SK-N-SH (cell line): ENCODE data around the gene THSD7B. TPM values are rescaled to one million over a fixed set of nuclear protein-coding genes. Genes with fewer than 3 reads are reported as not detected.
"Not testable (repeated sequence)": the region's sequence is repeated elsewhere in the genome, so short reads cannot be mapped to it uniquely, and the experiment has no call there.

Experiments
- CTCF ChIA-PET: fragments of 300-600, 350-600 bp; formaldehyde crosslinking; extraction: SDS; loops from one replicate; lab custom pipeline; 2021; lab: Yijun Ruan, JAX
- POLR2A ChIA-PET: fragments of 350-600 bp; sonication (Branson Sonifier 250); formaldehyde crosslinking; extraction: SDS; loops from one replicate; lab custom pipeline; 2020; ENCODE audit warnings: antibody characterized with exemption, inconsistent platforms; lab: Yijun Ruan, JAX
- DNase-seq: peaks from one replicate; pipeline ENCODE4 v3.0.0; 2012
- H2AFZ ChIP-seq: fragments of 200-600 bp; sonication (generic); 2 replicates; pipeline ENCODE4 v1.8.1; 2016; ENCODE audit warnings: antibody characterized with exemption, mild to moderate bottlenecking, low read depth
- H3F3A ChIP-seq: fragments of 200-600 bp; sonication (generic); replicated peaks from 2 replicates; pipeline ENCODE3; 2016; ENCODE audit warnings: antibody characterized with exemption, mild to moderate bottlenecking; ENCODE audit not compliant: insufficient read depth
- H3K27ac ChIP-seq, 2 experiments: fragments of 200-500 bp in 1 of 2; fragments of 200-600 bp in 1 of 2; sonication (Bioruptor generic) in 1 of 2; sonication (generic), shearing (Covaris generic) in 1 of 2; 2 replicates each; pipeline versions ENCODE4 v1.5.1 to v1.6.1; 2014 to 2016; ENCODE audit warnings: low read depth in 2 of 2, inconsistent platforms in 1 of 2, low read length in 1 of 2, mild to moderate bottlenecking in 1 of 2, mixed read lengths in 1 of 2
- H3K27me3 ChIP-seq: fragments of 200-600 bp; sonication (generic), shearing (Covaris generic); 2 replicates; pipeline ENCODE4 v1.6.1; 2016; ENCODE audit warnings: mixed run types; ENCODE audit not compliant: insufficient read depth
- H3K36me3 ChIP-seq, 2 experiments: fragments of 200-500 bp in 1 of 2; fragments of 200-600 bp in 1 of 2; sonication (Bioruptor generic) in 1 of 2; sonication (generic) in 1 of 2; replicated peaks in 1 of 2; 2 replicates each; pipeline versions ENCODE3 to v1.5.1; 2014 to 2016; ENCODE audit warnings: low read length in 1 of 2, mild to moderate bottlenecking in 1 of 2; ENCODE audit not compliant: insufficient read depth in 2 of 2, control insufficient read depth in 1 of 2
- H3K4me1 ChIP-seq, 2 experiments: fragments of 200-500 bp in 1 of 2; fragments of 200-600 bp in 1 of 2; sonication (Bioruptor generic) in 1 of 2; sonication (generic), shearing (Covaris generic) in 1 of 2; 2 replicates each; pipeline versions ENCODE4 v1.5.1 to v1.6.1; 2014 to 2016; ENCODE audit warnings: low read depth in 1 of 2, low read length in 1 of 2, mixed run types in 1 of 2; ENCODE audit not compliant: insufficient read depth in 2 of 2, control insufficient read depth in 1 of 2
- H3K4me2 ChIP-seq: fragments of 200-600 bp; sonication (generic), shearing (Covaris generic); 2 replicates; pipeline ENCODE4 v1.6.1; 2017; ENCODE audit warnings: mixed run types
- H3K4me3 ChIP-seq, 2 experiments: fragments of 200-500 bp in 1 of 2; fragments of 200-600 bp in 1 of 2; sonication (Bioruptor generic) in 1 of 2; sonication (generic), shearing (Covaris generic) in 1 of 2; 2 replicates each; pipeline versions ENCODE4 v1.5.1 to v1.8.1; 2014 to 2016; ENCODE audit warnings: low read depth in 2 of 2, inconsistent platforms in 1 of 2, low read length in 1 of 2, mild to moderate bottlenecking in 1 of 2, mixed read lengths in 1 of 2, moderate library complexity in 1 of 2
- H3K79me2 ChIP-seq: fragments of 200-600 bp; sonication (generic); 2 replicates; pipeline ENCODE4 v1.8.1; 2017; ENCODE audit warnings: mild to moderate bottlenecking; ENCODE audit not compliant: insufficient read depth
- H3K9ac ChIP-seq: fragments of 200-600 bp; sonication (generic); 2 replicates; pipeline ENCODE4 v1.6.1; 2017; ENCODE audit warnings: mixed run types
- H3K9me2 ChIP-seq: fragments of 200-600 bp; sonication (generic); 2 replicates; pipeline ENCODE4 v1.6.1; 2017; ENCODE audit warnings: mixed run types
- H3K9me3 ChIP-seq: fragments of 200-600 bp; sonication (generic); 2 replicates; pipeline ENCODE4 v1.6.1; 2017; ENCODE audit warnings: mixed run types, mild to moderate bottlenecking, moderate library complexity
- H4K20me1 ChIP-seq: fragments of 200-600 bp; sonication (generic); 2 replicates; pipeline ENCODE4 v1.6.1; 2017; ENCODE audit warnings: mild to moderate bottlenecking, mixed run types; ENCODE audit not compliant: insufficient read depth
- CHD2 ChIP-seq: fragments of 150-350 bp; IDR thresholded peaks from 2 replicates; pipeline ENCODE4 v1.6.1; 2018; ENCODE audit warnings: low read length; ENCODE audit not compliant: partially characterized antibody
- ELF1 ChIP-seq: IDR thresholded peaks from 2 replicates; pipeline ENCODE4 v1.4.0; 2012
- EP300 ChIP-seq, 2 experiments: IDR thresholded peaks; 2 replicates each; pipeline versions ENCODE4 v1.4.0 to v1.6.1; 2012; ENCODE audit warnings: borderline replicate concordance in 1 of 2, low read depth in 1 of 2, low read length in 1 of 2
- GATA2 ChIP-seq: sonication (generic); formaldehyde crosslinking; IDR thresholded peaks from 2 replicates; pipeline ENCODE4 v1.5.0; 2020; ENCODE audit warnings: mild to moderate bottlenecking, missing genetic modification reagents
- JUND ChIP-seq: IDR thresholded peaks from 2 replicates; pipeline ENCODE4 v1.4.0; 2012
- MEF2A ChIP-seq: IDR thresholded peaks from 2 replicates; pipeline ENCODE4 v1.4.0; 2012; ENCODE audit warnings: low read depth, borderline replicate concordance
- MXI1 ChIP-seq: IDR thresholded peaks from 2 replicates; pipeline ENCODE4 v1.6.1; 2012; ENCODE audit warnings: mild to moderate bottlenecking, low read depth, low read length, improper control_type of control experiment
- NFIC ChIP-seq: IDR thresholded peaks from 2 replicates; pipeline ENCODE4 v1.4.0; 2012; ENCODE audit warnings: borderline replicate concordance
- RAD21 ChIP-seq: IDR thresholded peaks from 2 replicates; pipeline ENCODE4 v1.6.1; 2012; ENCODE audit warnings: mild to moderate bottlenecking, low read length
- RCOR1 ChIP-seq: fragments of 150-350 bp; IDR thresholded peaks from 2 replicates; pipeline ENCODE4 v1.6.1; 2017; ENCODE audit warnings: antibody characterized with exemption, low read length
- SIN3A ChIP-seq: IDR thresholded peaks from 2 replicates; pipeline ENCODE4 v1.6.1; 2012; ENCODE audit warnings: low read depth, mild to moderate bottlenecking, low read length, moderate library complexity, borderline replicate concordance
- SMC3 ChIP-seq: IDR thresholded peaks from 2 replicates; pipeline ENCODE4 v1.6.1; 2012; ENCODE audit warnings: low read depth, low read length, improper control_type of control experiment
- TCF12 ChIP-seq: IDR thresholded peaks from 2 replicates; pipeline ENCODE4 v1.4.0; 2012
- WGBS: methylation state at CpG from one replicate; pipeline ENCODE4 v1.1.6; 2017; ENCODE audit warnings: low lambda C conversion rate; 5-methylcytosine and 5-hydroxymethylcytosine counted together
- polyA plus RNA-seq, 3 experiments: library from polyadenylated mRNA; depleted of rRNA; stranded (reverse); fragments of >200 nt; gene quantifications; 2 replicates each; pipeline ENCODE4 v1.2.3, GENCODE V29; 2012
- TF ChIP-seq, protein P1 (sequence below): IDR thresholded peaks from 2 replicates; pipeline ENCODE4 v1.4.0; 2012; ENCODE audit warnings: low read depth
- TF ChIP-seq, protein P2 (sequence below): fragments of 150-350 bp; IDR thresholded peaks from 2 replicates; pipeline ENCODE4 v1.6.1; 2016; ENCODE audit warnings: mild to moderate bottlenecking, low read depth, low read length
- TF ChIP-seq, protein P3 (sequence below): IDR thresholded peaks from 2 replicates; pipeline ENCODE4; 2012
- TF ChIP-seq, protein P4 (sequence below): IDR thresholded peaks from 2 replicates; pipeline ENCODE4 v1.4.0; 2012; ENCODE audit warnings: low read depth, borderline replicate concordance

THSD7B gene
- polyA plus RNA-seq, 1 of the 3 experiments (the other 2 are of a cell fraction), result not detected

DNA sequence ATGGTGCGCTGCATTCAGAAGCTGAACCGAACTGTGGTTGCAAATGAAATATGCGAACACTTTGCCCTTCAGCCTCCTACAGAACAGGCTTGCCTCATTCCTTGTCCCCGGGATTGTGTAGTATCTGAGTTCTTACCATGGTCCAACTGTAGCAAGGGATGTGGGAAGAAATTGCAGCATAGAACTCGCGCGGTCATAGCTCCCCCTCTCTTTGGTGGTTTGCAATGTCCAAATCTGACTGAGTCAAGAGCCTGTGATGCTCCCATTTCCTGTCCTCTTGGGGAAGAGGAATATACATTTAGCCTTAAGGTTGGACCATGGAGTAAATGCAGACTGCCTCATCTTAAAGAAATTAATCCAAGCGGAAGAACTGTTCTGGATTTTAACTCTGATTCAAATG lies 291.4 kb downstream of the THSD7B start:
- Histone ChIP-seq H3K27me3 (no peaks in the 10 kb centered on the region), H3K27ac (no peak overlapping the region), H3K79me2 (no peaks in the 10 kb centered on the region), H3K36me3 (no peaks in the 10 kb centered on the region), H3K4me2 (no peak overlapping the region), H3K9me2 (no peaks in the 10 kb centered on the region), H3K9me3 (no peaks in the 10 kb centered on the region), H3K9ac (no peak overlapping the region), H3F3A (no peaks in the 10 kb centered on the region), H3K4me3 (no peak overlapping the region), H3K4me1 (no peaks in the 10 kb centered on the region), H4K20me1 (no peaks in the 10 kb centered on the region), H2AFZ (no peak overlapping the region)
- ChIA-PET CTCF (no interaction called here), POLR2A (no interaction called here)
- 65% methylated on average over 5 of the region's 8 CpGs for WGBS
- no peak for DNase-seq
- TF ChIP-seq SMC3, result no peak
- TF ChIP-seq GATA2 (CRISPR knock-in tag), result no peak
- no peak for TF ChIP-seq JUND
- TF ChIP-seq MXI1, result no peak
- TF ChIP-seq TCF12, result no peak
- TF ChIP-seq SIN3A, result no peak
- TF ChIP-seq NFIC, result no peak
- no peak for TF ChIP-seq MEF2A
- no peak for TF ChIP-seq ELF1

DNA sequence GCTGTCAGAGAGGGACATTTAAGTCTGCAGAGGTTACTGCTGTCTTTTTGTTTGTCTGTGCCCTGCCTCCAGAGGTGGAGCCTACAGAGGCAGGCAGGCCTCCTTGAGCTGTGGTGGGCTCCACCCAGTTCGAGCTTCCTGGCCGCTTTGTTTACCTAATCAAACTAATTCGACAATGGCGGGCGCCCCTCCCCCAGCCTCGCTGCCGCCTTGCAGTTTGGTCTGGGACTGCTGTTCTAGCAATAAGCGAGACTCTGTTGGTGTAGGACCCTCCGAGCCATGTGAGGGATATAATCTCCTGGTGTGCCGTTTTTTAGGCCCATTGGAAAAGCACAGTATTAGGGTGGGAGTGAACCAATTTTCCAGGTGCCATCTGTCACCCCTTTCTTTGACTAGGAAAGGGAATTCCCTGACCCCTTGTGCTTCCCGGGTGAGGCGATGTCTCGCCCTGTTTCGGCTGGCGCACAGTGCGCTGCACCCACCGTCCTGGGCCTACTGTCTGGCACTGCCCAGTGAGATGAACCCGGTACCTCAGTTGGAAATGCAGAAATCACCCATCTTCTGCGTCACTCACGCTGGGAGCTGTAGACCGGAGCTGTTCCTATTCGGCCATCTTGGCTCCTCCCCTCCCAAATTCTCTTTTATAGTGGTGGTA lies 310.9 kb downstream of the THSD7B start:
- CTCF ChIA-PET, POLR2A ChIA-PET, H3K9me2 ChIP-seq: not testable (repeated sequence)

DNA sequence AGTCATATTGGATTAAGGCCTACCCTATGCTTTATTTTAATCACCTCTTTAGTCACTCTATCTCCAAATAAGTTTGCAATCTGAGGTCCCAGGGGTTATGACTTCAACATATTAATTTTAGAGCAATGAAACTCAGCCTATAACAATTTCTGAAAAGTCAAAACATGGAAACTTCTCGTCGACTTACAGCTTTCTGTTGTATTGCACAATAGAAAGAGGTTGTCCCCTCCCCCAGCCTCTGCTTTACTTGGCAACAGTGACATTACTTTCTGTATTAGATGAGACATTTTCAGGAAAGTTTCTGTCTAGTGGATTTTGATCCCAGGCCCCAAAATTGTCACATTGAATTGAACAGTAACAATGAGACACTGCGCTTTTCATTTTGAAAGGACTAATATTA lies 326.4 kb downstream of the THSD7B start:
- ChIA-PET CTCF (no interaction called here), POLR2A (no interaction called here)
- Histone ChIP-seq H3K4me2 (no peak overlapping the region), H3K36me3 (no peaks in the 10 kb centered on the region), H3K9ac (no peak overlapping the region), H3K27me3 (no peaks in the 10 kb centered on the region), H3K9me2 (no peaks in the 10 kb centered on the region), H3K79me2 (no peaks in the 10 kb centered on the region), H3K4me1 (no peaks in the 10 kb centered on the region), H3K9me3 (no peaks in the 10 kb centered on the region), H2AFZ (no peak overlapping the region), H4K20me1 (no peaks in the 10 kb centered on the region), H3K27ac (no peak overlapping the region), H3K4me3 (no peak overlapping the region), H3F3A (no peaks in the 10 kb centered on the region)
- no peak for DNase-seq
- WGBS, result 43% methylated on average over 3 of the region's 3 CpGs
- TF ChIP-seq, protein P1, sequence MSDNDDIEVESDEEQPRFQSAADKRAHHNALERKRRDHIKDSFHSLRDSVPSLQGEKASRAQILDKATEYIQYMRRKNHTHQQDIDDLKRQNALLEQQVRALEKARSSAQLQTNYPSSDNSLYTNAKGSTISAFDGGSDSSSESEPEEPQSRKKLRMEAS, result no peak
- TF ChIP-seq ELF1 (no peak), EP300 (IDR thresholded peaks at IDR 0.05; ENCODE audit: borderline replicate concordance in 1 of 2, low read depth in 1 of 2, low read length in 1 of 2) (no peak), CHD2 (no peak), RAD21 (no peak), RCOR1 (no peak), JUND (no peak)
- TF ChIP-seq, protein P2, sequence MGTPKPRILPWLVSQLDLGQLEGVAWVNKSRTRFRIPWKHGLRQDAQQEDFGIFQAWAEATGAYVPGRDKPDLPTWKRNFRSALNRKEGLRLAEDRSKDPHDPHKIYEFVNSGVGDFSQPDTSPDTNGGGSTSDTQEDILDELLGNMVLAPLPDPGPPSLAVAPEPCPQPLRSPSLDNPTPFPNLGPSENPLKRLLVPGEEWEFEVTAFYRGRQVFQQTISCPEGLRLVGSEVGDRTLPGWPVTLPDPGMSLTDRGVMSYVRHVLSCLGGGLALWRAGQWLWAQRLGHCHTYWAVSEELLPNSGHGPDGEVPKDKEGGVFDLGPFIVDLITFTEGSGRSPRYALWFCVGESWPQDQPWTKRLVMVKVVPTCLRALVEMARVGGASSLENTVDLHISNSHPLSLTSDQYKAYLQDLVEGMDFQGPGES, result no peak
- TF ChIP-seq, protein P3, sequence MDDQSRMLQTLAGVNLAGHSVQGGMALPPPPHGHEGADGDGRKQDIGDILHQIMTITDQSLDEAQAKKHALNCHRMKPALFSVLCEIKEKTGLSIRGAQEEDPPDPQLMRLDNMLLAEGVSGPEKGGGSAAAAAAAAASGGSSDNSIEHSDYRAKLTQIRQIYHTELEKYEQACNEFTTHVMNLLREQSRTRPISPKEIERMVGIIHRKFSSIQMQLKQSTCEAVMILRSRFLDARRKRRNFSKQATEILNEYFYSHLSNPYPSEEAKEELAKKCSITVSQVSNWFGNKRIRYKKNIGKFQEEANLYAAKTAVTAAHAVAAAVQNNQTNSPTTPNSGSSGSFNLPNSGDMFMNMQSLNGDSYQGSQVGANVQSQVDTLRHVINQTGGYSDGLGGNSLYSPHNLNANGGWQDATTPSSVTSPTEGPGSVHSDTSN, result no peak
- TF ChIP-seq, protein P4, sequence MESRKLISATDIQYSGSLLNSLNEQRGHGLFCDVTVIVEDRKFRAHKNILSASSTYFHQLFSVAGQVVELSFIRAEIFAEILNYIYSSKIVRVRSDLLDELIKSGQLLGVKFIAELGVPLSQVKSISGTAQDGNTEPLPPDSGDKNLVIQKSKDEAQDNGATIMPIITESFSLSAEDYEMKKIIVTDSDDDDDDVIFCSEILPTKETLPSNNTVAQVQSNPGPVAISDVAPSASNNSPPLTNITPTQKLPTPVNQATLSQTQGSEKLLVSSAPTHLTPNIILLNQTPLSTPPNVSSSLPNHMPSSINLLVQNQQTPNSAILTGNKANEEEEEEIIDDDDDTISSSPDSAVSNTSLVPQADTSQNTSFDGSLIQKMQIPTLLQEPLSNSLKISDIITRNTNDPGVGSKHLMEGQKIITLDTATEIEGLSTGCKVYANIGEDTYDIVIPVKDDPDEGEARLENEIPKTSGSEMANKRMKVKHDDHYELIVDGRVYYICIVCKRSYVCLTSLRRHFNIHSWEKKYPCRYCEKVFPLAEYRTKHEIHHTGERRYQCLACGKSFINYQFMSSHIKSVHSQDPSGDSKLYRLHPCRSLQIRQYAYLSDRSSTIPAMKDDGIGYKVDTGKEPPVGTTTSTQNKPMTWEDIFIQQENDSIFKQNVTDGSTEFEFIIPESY, result no peak

More for the DNA sequence above, 310.9 kb downstream of the THSD7B start:
- not testable (repeated sequence) for H2AFZ ChIP-seq, DNase-seq, H3K4me2 ChIP-seq, H3K4me3 ChIP-seq, H3K27me3 ChIP-seq, H3K36me3 ChIP-seq, H3F3A ChIP-seq, H4K20me1 ChIP-seq, H3K9ac ChIP-seq, H3K4me1 ChIP-seq, H3K9me3 ChIP-seq, H3K27ac ChIP-seq, H3K79me2 ChIP-seq
- 66% methylated on average over 15 of the region's 22 CpGs for WGBS
